Measurements from ENCODE around the gene FAM187B. TPM values are rescaled to one million over a fixed set of nuclear protein-coding genes. Genes with fewer than 3 reads are reported as not detected.

FAM187B gene
- total RNA-seq, 1 experiment from 2014 or later = not detected

- TF ChIP-seq EZH2 (IDR thresholded peaks at IDR 0.05; ENCODE audit: borderline replicate concordance, low read depth, low read length, poor library complexity, severe bottlenecking) = no peak
- TF ChIP-seq, protein P1, sequence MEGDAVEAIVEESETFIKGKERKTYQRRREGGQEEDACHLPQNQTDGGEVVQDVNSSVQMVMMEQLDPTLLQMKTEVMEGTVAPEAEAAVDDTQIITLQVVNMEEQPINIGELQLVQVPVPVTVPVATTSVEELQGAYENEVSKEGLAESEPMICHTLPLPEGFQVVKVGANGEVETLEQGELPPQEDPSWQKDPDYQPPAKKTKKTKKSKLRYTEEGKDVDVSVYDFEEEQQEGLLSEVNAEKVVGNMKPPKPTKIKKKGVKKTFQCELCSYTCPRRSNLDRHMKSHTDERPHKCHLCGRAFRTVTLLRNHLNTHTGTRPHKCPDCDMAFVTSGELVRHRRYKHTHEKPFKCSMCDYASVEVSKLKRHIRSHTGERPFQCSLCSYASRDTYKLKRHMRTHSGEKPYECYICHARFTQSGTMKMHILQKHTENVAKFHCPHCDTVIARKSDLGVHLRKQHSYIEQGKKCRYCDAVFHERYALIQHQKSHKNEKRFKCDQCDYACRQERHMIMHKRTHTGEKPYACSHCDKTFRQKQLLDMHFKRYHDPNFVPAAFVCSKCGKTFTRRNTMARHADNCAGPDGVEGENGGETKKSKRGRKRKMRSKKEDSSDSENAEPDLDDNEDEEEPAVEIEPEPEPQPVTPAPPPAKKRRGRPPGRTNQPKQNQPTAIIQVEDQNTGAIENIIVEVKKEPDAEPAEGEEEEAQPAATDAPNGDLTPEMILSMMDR (conservative IDR thresholded peaks at IDR 0.05; ENCODE audit: low read depth, low read length) = no peak
- Histone ChIP-seq H3K27me3 (replicated peaks; ENCODE audit: insufficient read depth, low read depth, low read length, poor library complexity) (no peaks in the 10 kb centered on the region), H3K9me3 (ENCODE audit: low read depth, low read length, poor library complexity, severe bottlenecking) (no peaks in the 10 kb centered on the region), H3K4me1 (ENCODE audit: insufficient read depth, low read length, poor library complexity, severe bottlenecking) (no peaks in the 10 kb centered on the region), H3K4me3 (ENCODE audit: low read depth, low read length, poor library complexity, severe bottlenecking) (no peak overlapping the region), H3K36me3 (ENCODE audit: insufficient read depth, low read length, poor library complexity, severe bottlenecking) (no peaks in the 10 kb centered on the region), H3K27ac (ENCODE audit: low read depth, low read length, poor library complexity, severe bottlenecking) (no peak overlapping the region)
- DNase-seq (ENCODE audit: low spot score) = no peak
- BruUV-seq (replicated peaks) = no TSS peak
- POLR2A ChIA-PET (ENCODE audit: low non-redundant PET) = no interaction called here
- CTCF ChIA-PET = no interaction called here
- intact Hi-C loops (cut with micrococcal nuclease; ENCODE audit: unreplicated experiment) = no loop called here
Observed at GRCh38 chr19:35184267-35184666, 44.3 kb downstream of the FAM187B start.

- BruUV-seq (replicated peaks) = no TSS peak
- H3K4me1 ChIP-seq (ENCODE audit: insufficient read depth, low read length, poor library complexity, severe bottlenecking) = no peaks in the 10 kb centered on the region
- ChIA-PET CTCF (no interaction called here), POLR2A (ENCODE audit: low non-redundant PET) (no interaction called here)
- intact Hi-C loops (cut with micrococcal nuclease; ENCODE audit: unreplicated experiment) = no loop called here
- H3K9me3 ChIP-seq (ENCODE audit: low read depth, low read length, poor library complexity, severe bottlenecking) = no peaks in the 10 kb centered on the region
- H3K4me3 ChIP-seq (ENCODE audit: low read depth, low read length, poor library complexity, severe bottlenecking) = no peak overlapping the region
- TF ChIP-seq, protein P1 (conservative IDR thresholded peaks at IDR 0.05; ENCODE audit: low read depth, low read length) = no peak
- TF ChIP-seq EZH2 (IDR thresholded peaks at IDR 0.05; ENCODE audit: borderline replicate concordance, low read depth, low read length, poor library complexity, severe bottlenecking) = no peak
- no peaks in the 10 kb centered on the region for H3K36me3 ChIP-seq (ENCODE audit: insufficient read depth, low read length, poor library complexity, severe bottlenecking)
- no peak overlapping the region for H3K27ac ChIP-seq (ENCODE audit: low read depth, low read length, poor library complexity, severe bottlenecking)
- no peak for DNase-seq (ENCODE audit: low spot score)
- H3K27me3 ChIP-seq (replicated peaks; ENCODE audit: insufficient read depth, low read depth, low read length, poor library complexity) = no peaks in the 10 kb centered on the region
Observed at GRCh38 chr19:35181387-35181786, 47.2 kb downstream of the FAM187B start.

DNA sequence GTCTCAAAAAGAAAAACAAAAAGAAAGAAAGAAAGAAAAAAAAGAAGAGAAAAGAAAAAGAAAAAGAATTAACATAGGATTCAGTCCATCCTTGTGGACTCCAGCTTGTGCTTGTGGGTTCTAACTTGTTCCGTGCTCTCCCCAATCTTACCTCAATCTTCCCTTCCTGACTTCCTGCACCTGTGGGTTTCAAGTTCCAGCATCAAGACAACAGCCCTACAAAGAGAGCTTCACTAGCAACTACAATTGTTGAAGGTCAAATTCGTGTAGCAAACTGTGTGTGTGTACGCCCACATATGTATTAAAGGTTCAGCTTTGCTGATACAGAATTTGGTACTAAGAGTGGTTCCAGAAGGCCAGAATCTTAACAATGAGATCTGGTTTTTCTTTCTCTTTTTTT, 48.7 kb downstream of the FAM187B start:
- no TSS peak for BruUV-seq (replicated peaks)
- intact Hi-C loops (cut with micrococcal nuclease; ENCODE audit: unreplicated experiment) = no loop called here

More for the DNA sequence above, 48.7 kb downstream of the FAM187B start:
- no peak for TF ChIP-seq EZH2 (IDR thresholded peaks at IDR 0.05; ENCODE audit: borderline replicate concordance, low read depth, low read length, poor library complexity, severe bottlenecking)
- TF ChIP-seq, protein P1 (conservative IDR thresholded peaks at IDR 0.05; ENCODE audit: low read depth, low read length) = no peak
- no peaks in the 10 kb centered on the region for H3K36me3 ChIP-seq (ENCODE audit: insufficient read depth, low read length, poor library complexity, severe bottlenecking)
- no peak overlapping the region for H3K4me3 ChIP-seq (ENCODE audit: low read depth, low read length, poor library complexity, severe bottlenecking)
- no peaks in the 10 kb centered on the region for H3K4me1 ChIP-seq (ENCODE audit: insufficient read depth, low read length, poor library complexity, severe bottlenecking)
- H3K9me3 ChIP-seq (ENCODE audit: low read depth, low read length, poor library complexity, severe bottlenecking) = no peaks in the 10 kb centered on the region
- DNase-seq (ENCODE audit: low spot score) = no peak
- no peaks in the 10 kb centered on the region for H3K27me3 ChIP-seq (replicated peaks; ENCODE audit: insufficient read depth, low read depth, low read length, poor library complexity)
- CTCF ChIA-PET = no interaction called here
- H3K27ac ChIP-seq (ENCODE audit: low read depth, low read length, poor library complexity, severe bottlenecking) = no peak overlapping the region
- POLR2A ChIA-PET (ENCODE audit: low non-redundant PET) = no interaction called here

Measured in A673 (cell line).